K562 (cell line): Measurements from ENCODE around the gene DAGLA. TPM values are rescaled to one million over a fixed set of nuclear protein-coding genes. Genes with fewer than 3 reads are reported as not detected.

Source experiments
- CHD4 ChIP-seq: fragments of 200-600 bp; sonication (generic); IDR thresholded peaks from 3 replicates; pipeline ENCODE4 v1.6.1; 2012; ENCODE audit warnings: low read depth, mild to moderate bottlenecking, mixed read lengths, low read length, inconsistent platforms; ENCODE audit not compliant: insufficient read depth, insufficient replicate concordance, poor library complexity, severe bottlenecking
- EZH2 ChIP-seq: IDR thresholded peaks from 2 replicates; pipeline ENCODE4 v1.6.1; 2012; ENCODE audit warnings: low read depth, mild to moderate bottlenecking, inconsistent platforms, low read length, borderline replicate concordance
- FOXK1 ChIP-seq: sonication (generic); formaldehyde crosslinking; IDR thresholded peaks from 2 replicates; pipeline ENCODE4 v1.8.0; 2022; ENCODE audit warnings: missing genetic modification reagents, mild to moderate bottlenecking, borderline replicate concordance
- MEF2A ChIP-seq: IDR thresholded peaks from 2 replicates; pipeline ENCODE4 v1.6.1; 2011; ENCODE audit warnings: low read depth, mild to moderate bottlenecking, low read length, moderate library complexity; ENCODE audit not compliant: control insufficient read depth
- MEIS2 ChIP-seq: fragments of 450-650 bp; IDR thresholded peaks from 2 replicates; pipeline ENCODE4 v1.6.1; 2014; ENCODE audit warnings: mild to moderate bottlenecking; ENCODE audit not compliant: partially characterized antibody
- TRIM24 ChIP-seq, 2 experiments: fragments of 450-650 bp; IDR thresholded peaks; 2 replicates each; pipeline ENCODE4 v1.6.1; 2016
- U2AF2 ChIP-seq: fragments of 200-400 bp; formaldehyde crosslinking; optimal IDR thresholded peaks from 2 replicates; pipeline ENCODE3; 2017; ENCODE audit warnings: low read depth, mild to moderate bottlenecking, low read length
- polyA plus RNA-seq, 8 experiments: library from polyadenylated mRNA; depleted of rRNA in 4 of 8; stranded (reverse) in 5 of 8; unstranded in 3 of 8; fragments of >200 nt; fragmentation: Nextera tagmentation in 2 of 8; fragmentation: Illumina TruSeq in 1 of 8; extraction: Ambion mirVana in 2 of 8; extraction: Trizol in 1 of 8; gene quantifications; 2 replicates each; pipeline versions ENCODE4 v1.2.1 to v1.2.3, GENCODE V29; 2011 to 2014; ENCODE audit warnings: inconsistent platforms in 1 of 8, missing spikeins in 1 of 8
- total RNA-seq, 7 experiments: library from RNA; depleted of rRNA in 6 of 7; stranded (reverse); fragments of >200 nt in 6 of 7; fragmentation: Illumina TruSeq in 2 of 7; extraction: Trizol in 2 of 7; gene quantifications; 2 replicates each; pipeline versions ENCODE4 v1.2.1 to v1.2.3, GENCODE V29; 2011 to 2021; ENCODE audit warnings: low replicate concordance in 1 of 7
- TF ChIP-seq, protein P1 (sequence below): sonication (generic); formaldehyde crosslinking; IDR thresholded peaks from 2 replicates; pipeline ENCODE4 v1.8.0; 2022; ENCODE audit warnings: mild to moderate bottlenecking, missing genetic modification reagents, borderline replicate concordance
- TF ChIP-seq, protein P2 (sequence below), 2 experiments: fragments of 450-650 bp; formaldehyde crosslinking in 1 of 2; IDR thresholded peaks; 2 replicates each; pipeline versions ENCODE4 v1.4.0 to v1.6.1; 2014 to 2020; ENCODE audit warnings: mild to moderate bottlenecking in 2 of 2, borderline replicate concordance in 1 of 2, low read depth in 1 of 2
- TF ChIP-seq, protein P3 (sequence below), 2 experiments: fragments of 450-650 bp in 1 of 2; IDR thresholded peaks; 2 replicates each; pipeline ENCODE4 v1.6.1; 2011 to 2017; ENCODE audit warnings: low read depth in 2 of 2, antibody characterized with exemption in 1 of 2, borderline replicate concordance in 1 of 2, low read length in 1 of 2, mild to moderate bottlenecking in 1 of 2, mixed read lengths in 1 of 2; ENCODE audit not compliant: control insufficient read depth in 1 of 2

DAGLA gene
- total and polyA plus RNA-seq, 9 of the 15 experiments (the other 6 are each of a cell fraction or from before 2014, with no cell fraction given) = 0.03 to 0.16 (median 0.04) TPM; not detected in 4

DNA sequence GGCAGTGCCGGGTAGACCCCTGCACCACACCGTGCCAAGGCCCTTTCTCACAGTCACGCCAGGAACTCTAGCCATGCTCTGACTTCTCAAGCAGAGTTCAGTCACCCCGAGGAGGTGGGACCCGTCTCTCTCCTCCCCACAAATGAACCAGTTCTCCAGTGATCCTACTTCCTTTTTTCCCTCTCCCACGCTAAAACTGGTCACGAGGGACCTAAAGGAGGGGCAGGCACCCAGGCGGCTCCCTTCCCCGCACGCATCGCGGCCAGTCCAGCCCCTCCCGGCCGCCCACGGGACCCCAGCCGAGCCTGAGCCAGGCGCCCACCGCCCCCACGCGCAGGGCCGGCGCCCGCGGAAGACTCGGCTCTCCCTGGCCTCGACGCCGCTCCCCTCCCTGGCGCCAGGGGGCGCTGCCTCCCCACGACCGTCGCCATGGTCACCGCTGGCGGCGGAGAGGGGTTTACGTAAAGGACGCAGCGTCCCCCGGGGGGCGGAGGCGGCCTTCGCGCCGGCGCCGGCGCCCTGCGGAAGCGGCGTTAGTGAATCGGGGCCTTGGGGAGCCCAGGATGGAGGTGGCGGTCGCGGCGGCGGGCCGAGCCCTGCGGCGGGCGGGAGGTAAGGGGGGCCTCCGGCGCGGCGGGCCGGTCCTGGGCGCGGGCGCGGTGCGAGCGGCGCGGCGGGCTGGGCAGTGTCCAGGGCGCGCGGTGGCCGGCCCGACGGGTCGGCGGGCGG is at the start of gene DAGLA (continued):
- TF ChIP-seq, protein P1, sequence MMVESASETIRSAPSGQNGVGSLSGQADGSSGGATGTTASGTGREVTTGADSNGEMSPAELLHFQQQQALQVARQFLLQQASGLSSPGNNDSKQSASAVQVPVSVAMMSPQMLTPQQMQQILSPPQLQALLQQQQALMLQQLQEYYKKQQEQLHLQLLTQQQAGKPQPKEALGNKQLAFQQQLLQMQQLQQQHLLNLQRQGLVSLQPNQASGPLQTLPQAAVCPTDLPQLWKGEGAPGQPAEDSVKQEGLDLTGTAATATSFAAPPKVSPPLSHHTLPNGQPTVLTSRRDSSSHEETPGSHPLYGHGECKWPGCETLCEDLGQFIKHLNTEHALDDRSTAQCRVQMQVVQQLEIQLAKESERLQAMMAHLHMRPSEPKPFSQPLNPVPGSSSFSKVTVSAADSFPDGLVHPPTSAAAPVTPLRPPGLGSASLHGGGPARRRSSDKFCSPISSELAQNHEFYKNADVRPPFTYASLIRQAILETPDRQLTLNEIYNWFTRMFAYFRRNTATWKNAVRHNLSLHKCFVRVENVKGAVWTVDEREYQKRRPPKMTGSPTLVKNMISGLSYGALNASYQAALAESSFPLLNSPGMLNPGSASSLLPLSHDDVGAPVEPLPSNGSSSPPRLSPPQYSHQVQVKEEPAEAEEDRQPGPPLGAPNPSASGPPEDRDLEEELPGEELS = no peak
- TF ChIP-seq, protein P2, sequence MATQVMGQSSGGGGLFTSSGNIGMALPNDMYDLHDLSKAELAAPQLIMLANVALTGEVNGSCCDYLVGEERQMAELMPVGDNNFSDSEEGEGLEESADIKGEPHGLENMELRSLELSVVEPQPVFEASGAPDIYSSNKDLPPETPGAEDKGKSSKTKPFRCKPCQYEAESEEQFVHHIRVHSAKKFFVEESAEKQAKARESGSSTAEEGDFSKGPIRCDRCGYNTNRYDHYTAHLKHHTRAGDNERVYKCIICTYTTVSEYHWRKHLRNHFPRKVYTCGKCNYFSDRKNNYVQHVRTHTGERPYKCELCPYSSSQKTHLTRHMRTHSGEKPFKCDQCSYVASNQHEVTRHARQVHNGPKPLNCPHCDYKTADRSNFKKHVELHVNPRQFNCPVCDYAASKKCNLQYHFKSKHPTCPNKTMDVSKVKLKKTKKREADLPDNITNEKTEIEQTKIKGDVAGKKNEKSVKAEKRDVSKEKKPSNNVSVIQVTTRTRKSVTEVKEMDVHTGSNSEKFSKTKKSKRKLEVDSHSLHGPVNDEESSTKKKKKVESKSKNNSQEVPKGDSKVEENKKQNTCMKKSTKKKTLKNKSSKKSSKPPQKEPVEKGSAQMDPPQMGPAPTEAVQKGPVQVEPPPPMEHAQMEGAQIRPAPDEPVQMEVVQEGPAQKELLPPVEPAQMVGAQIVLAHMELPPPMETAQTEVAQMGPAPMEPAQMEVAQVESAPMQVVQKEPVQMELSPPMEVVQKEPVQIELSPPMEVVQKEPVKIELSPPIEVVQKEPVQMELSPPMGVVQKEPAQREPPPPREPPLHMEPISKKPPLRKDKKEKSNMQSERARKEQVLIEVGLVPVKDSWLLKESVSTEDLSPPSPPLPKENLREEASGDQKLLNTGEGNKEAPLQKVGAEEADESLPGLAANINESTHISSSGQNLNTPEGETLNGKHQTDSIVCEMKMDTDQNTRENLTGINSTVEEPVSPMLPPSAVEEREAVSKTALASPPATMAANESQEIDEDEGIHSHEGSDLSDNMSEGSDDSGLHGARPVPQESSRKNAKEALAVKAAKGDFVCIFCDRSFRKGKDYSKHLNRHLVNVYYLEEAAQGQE (IDR thresholded peaks at IDR 0.05; ENCODE audit: borderline replicate concordance) = peak; percentile 57; the same call in 1 of the 2 replicates
- TF ChIP-seq, protein P2 (CRISPR knock-in tag; IDR thresholded peaks at IDR 0.05; ENCODE audit: low read depth) = no peak
- TF ChIP-seq U2AF2 = no peak
- TF ChIP-seq TRIM24 (IDR thresholded peaks at IDR 0.05) = no peak
- TF ChIP-seq MEF2A = no peak
- TF ChIP-seq, protein P3, sequence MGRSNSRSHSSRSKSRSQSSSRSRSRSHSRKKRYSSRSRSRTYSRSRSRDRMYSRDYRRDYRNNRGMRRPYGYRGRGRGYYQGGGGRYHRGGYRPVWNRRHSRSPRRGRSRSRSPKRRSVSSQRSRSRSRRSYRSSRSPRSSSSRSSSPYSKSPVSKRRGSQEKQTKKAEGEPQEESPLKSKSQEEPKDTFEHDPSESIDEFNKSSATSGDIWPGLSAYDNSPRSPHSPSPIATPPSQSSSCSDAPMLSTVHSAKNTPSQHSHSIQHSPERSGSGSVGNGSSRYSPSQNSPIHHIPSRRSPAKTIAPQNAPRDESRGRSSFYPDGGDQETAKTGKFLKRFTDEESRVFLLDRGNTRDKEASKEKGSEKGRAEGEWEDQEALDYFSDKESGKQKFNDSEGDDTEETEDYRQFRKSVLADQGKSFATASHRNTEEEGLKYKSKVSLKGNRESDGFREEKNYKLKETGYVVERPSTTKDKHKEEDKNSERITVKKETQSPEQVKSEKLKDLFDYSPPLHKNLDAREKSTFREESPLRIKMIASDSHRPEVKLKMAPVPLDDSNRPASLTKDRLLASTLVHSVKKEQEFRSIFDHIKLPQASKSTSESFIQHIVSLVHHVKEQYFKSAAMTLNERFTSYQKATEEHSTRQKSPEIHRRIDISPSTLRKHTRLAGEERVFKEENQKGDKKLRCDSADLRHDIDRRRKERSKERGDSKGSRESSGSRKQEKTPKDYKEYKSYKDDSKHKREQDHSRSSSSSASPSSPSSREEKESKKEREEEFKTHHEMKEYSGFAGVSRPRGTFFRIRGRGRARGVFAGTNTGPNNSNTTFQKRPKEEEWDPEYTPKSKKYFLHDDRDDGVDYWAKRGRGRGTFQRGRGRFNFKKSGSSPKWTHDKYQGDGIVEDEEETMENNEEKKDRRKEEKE (IDR thresholded peaks at IDR 0.05; ENCODE audit: borderline replicate concordance in 1 of 2, control insufficient read depth in 1 of 2, low read depth in 2 of 2, low read length in 1 of 2) = no peak
- no peak for TF ChIP-seq MEIS2
- no peak for TF ChIP-seq EZH2
- TF ChIP-seq CHD4 = peak; percentile 35
- TF ChIP-seq FOXK1 (CRISPR knock-in tag) = no peak
